Chondrocyte (in vitro differentiated cells): ENCODE results near the gene ARL2. TPM values are rescaled to one million over a fixed set of nuclear protein-coding genes. Genes with fewer than 3 reads are reported as not detected.

Experiments used
- DNase-seq: peaks from one replicate; pipeline ENCODE4 v3.0.0; 2021; ENCODE audit warnings: mixed read lengths, low spot score
- H3K27ac Mint-ChIP-seq: one replicate; pipeline ENCODE4 v1.8.0; 2021; ENCODE audit warnings: mild to moderate bottlenecking, moderate library complexity, mixed read lengths; ENCODE audit not compliant: unreplicated experiment
- H3K27me3 Mint-ChIP-seq: 2 replicates; pipeline ENCODE4 v1.8.0; 2021; ENCODE audit warnings: low read depth, mixed read lengths
- H3K36me3 Mint-ChIP-seq: 2 replicates; pipeline ENCODE4 v1.8.0; 2021; ENCODE audit warnings: low read depth, mixed read lengths
- H3K4me1 Mint-ChIP-seq: 2 replicates; pipeline ENCODE4 v1.8.0; 2021; ENCODE audit warnings: low read depth, mild to moderate bottlenecking, mixed read lengths
- H3K4me3 Mint-ChIP-seq: one replicate; pipeline ENCODE4 v1.8.0; 2021; ENCODE audit warnings: mild to moderate bottlenecking, moderate library complexity, mixed read lengths; ENCODE audit not compliant: unreplicated experiment
- H3K9me3 Mint-ChIP-seq: 2 replicates; pipeline ENCODE4 v1.8.0; 2021; ENCODE audit warnings: low read depth, mixed read lengths
- total RNA-seq: library from RNA; stranded (reverse); gene quantifications from 3 replicates; pipeline ENCODE4 v1.2.1, GENCODE V29; 2021
- TF ChIP-seq, protein P1 (sequence below): fragments of 200-600 bp; sonication (generic); IDR thresholded peaks from 2 replicates; pipeline ENCODE4 v1.5.0; 2021; ENCODE audit warnings: antibody characterized with exemption, mild to moderate bottlenecking, moderate library complexity

The ARL2 gene
- total RNA-seq, 1 donor from 2014 or later = 85.5 TPM

DNA sequence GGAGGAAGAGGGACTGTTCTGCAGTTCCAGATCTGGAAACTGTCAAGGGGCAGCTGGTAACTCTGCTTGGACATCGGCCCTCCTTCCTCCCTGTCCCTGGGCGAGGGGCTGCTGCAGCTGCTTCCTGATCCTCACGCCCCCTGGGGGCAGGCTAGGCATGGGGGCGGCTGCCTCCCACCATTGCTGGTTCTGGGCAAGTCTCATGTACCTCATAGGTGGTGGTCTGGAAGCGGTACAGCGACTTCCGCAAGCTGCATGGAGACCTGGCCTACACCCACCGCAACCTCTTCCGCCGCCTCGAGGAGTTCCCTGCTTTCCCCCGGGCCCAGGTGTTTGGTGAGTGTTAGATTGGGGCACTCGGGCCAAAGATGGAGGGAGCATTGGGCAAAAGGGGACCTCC, 18.3 kb downstream of the ARL2 start:
- DNase-seq = no peak
- Mint-ChIP-seq H3K4me1 (peaks cover 14% of the 10 kb centered on the region), H3K9me3 (no peaks in the 10 kb centered on the region), H3K27me3 (no peaks in the 10 kb centered on the region), H3K27ac (no peak overlapping the region), H3K4me3 (no peak overlapping the region), H3K36me3 (peaks cover 2% of the 10 kb centered on the region)
- TF ChIP-seq, protein P1, sequence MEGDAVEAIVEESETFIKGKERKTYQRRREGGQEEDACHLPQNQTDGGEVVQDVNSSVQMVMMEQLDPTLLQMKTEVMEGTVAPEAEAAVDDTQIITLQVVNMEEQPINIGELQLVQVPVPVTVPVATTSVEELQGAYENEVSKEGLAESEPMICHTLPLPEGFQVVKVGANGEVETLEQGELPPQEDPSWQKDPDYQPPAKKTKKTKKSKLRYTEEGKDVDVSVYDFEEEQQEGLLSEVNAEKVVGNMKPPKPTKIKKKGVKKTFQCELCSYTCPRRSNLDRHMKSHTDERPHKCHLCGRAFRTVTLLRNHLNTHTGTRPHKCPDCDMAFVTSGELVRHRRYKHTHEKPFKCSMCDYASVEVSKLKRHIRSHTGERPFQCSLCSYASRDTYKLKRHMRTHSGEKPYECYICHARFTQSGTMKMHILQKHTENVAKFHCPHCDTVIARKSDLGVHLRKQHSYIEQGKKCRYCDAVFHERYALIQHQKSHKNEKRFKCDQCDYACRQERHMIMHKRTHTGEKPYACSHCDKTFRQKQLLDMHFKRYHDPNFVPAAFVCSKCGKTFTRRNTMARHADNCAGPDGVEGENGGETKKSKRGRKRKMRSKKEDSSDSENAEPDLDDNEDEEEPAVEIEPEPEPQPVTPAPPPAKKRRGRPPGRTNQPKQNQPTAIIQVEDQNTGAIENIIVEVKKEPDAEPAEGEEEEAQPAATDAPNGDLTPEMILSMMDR = no peak

DNA sequence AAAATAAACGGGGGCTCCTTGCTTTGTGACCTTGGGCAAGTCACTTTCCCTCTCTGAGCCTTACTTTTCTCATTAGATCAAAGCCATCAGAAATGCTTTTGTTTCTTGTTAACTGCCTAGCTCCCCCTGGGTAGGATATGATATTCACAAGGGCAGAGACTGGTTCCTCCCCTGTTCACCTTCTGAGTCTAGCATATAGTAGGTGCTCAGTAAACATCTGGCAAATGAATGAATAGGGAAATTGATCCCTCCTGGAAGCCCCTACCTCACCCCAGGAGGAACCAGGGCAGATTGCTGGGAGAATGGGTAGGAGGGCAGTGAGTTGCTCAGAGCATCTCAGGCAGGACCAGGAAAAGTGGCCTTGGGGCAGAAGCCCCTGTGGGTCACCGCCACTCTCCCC, 20.5 kb downstream of the ARL2 start:
- TF ChIP-seq, protein P1 = no peak
- H3K27me3 Mint-ChIP-seq = no peaks in the 10 kb centered on the region
- no peak for DNase-seq
- peaks cover 2% of the 10 kb centered on the region for H3K36me3 Mint-ChIP-seq
- H3K4me3 Mint-ChIP-seq = no peak overlapping the region
- peaks cover 4% of the 10 kb centered on the region for H3K4me1 Mint-ChIP-seq
- H3K9me3 Mint-ChIP-seq = no peaks in the 10 kb centered on the region
- no peak overlapping the region for H3K27ac Mint-ChIP-seq

DNA sequence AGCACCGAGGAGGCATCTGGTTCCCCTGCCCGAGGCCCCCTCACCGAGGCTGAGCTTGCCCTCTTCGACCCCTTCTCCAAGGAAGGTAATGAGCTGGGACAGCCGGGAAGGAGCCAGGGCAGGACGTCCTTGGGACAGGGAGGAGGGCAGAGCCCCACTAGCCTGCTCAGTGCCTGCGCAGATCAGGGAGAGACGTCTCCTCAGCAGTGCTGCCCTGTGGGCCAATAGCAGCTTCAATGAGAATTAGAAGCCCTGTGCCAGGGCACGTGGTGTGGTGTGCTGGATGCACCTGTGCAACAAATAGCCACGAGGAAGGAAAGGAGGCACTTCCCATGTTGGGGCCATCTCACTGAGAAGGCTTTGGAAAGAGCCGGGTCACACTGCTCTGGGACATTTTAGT, 21.6 kb downstream of the ARL2 start:
- Mint-ChIP-seq H3K4me1 (peaks cover 5% of the 10 kb centered on the region), H3K27me3 (no peaks in the 10 kb centered on the region), H3K27ac (no peak overlapping the region), H3K9me3 (no peaks in the 10 kb centered on the region), H3K36me3 (peaks cover 2% of the 10 kb centered on the region), H3K4me3 (no peak overlapping the region)
- TF ChIP-seq, protein P1 = no peak
- DNase-seq = no peak

DNA sequence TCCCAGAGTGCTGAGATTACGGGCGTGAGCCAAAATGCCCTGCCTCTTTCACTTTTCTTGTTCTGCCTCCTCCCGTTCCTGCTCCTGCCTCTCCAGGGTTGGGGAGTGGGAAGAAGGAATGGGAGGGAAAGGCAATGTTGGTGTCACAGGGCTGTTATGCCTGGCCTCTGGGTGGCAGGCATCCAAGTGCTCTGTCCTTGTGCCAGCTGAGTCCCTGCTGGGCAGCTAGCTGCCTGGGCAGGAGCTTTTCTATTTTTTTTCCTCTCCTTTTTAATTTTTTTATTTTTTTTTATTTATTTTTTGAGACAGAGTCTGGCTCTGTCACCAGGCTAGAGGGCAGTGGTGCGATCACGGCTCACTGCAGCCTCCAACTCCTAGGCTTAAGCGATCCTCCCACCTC, 23.0 kb downstream of the ARL2 start:
- DNase-seq = no peak
- peak overlapping the region; percentile 81 for H3K27ac Mint-ChIP-seq
- TF ChIP-seq, protein P1 = no peak
- H3K36me3 Mint-ChIP-seq = peaks cover 2% of the 10 kb centered on the region
- no peak overlapping the region for H3K4me3 Mint-ChIP-seq
- H3K9me3 Mint-ChIP-seq = no peaks in the 10 kb centered on the region
- H3K27me3 Mint-ChIP-seq = no peaks in the 10 kb centered on the region
- peaks cover 11% of the 10 kb centered on the region for H3K4me1 Mint-ChIP-seq

DNA sequence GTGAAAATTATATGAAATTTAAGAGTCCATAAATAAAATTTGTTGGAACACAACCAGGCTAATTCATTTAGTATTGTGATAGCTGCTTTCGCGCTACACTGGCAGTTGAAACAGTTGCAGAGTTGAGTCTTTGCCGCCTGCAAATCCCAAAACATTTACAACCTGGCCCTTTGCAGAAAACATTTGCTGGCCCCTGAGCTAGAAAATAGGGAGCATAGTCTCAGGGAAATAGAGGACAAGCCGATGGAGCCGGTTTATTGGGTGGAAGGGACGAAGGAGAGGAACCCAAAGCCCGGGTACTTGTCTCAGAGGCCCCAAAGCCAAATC, 26.5 kb downstream of the ARL2 start:
- Mint-ChIP-seq H3K4me3 (peak overlapping the region; percentile 84), H3K9me3 (no peaks in the 10 kb centered on the region), H3K4me1 (peaks cover 22% of the 10 kb centered on the region), H3K36me3 (peaks cover 3% of the 10 kb centered on the region), H3K27me3 (no peaks in the 10 kb centered on the region), H3K27ac (peak overlapping the region; percentile 91)
- no peak for DNase-seq
- TF ChIP-seq, protein P1 = no peak
